ENCODE measurements around the gene IL18R1. TPM values are rescaled to one million over a fixed set of nuclear protein-coding genes. Genes with fewer than 3 reads are reported as not detected.

Gene IL18R1
- total and polyA plus RNA-seq, 5 donors from 2014 or later = 6.9 to 19.9 (median 11.7) TPM

GRCh38 chr2:102417946-102418345 is 62.4 kb downstream of the IL18R1 start:
- H3K27ac ChIP-seq (ENCODE audit: insufficient read depth, low read length, poor library complexity, severe bottlenecking) = peak overlapping the region; percentile 50
- ATAC-seq (ENCODE audit: low read depth in 2 of 2) (peak; percentile 83 to 86), DNase-seq (peak in 2 of 3 donors; percentile 11 to 61)
- peak overlapping the region; percentile 8 to 68 (median 18) for H3K4me3 Mint-ChIP-seq
- H3K27ac Mint-ChIP-seq = peak overlapping the region; percentile 89 to 98 (median 94)
- peaks cover 0 to 3% (median 0%) of the 10 kb centered on the region in 7 donors for H3K9me3 Mint-ChIP-seq
- H3K27me3 Mint-ChIP-seq = no peaks in the 10 kb centered on the region
- peak overlapping the region; percentile 65 for H3K4me3 ChIP-seq (ENCODE audit: low read depth, low read length)
- H3K4me1 ChIP-seq (ENCODE audit: control insufficient read depth, insufficient read depth, low read length, poor library complexity, severe bottlenecking) = peaks cover 30% of the 10 kb centered on the region
- no peaks in the 10 kb centered on the region for H3K36me3 Mint-ChIP-seq
- no peaks in the 10 kb centered on the region for H3K27me3 ChIP-seq (ENCODE audit: control insufficient read depth, insufficient read depth, low read length)
- no peaks in the 10 kb centered on the region for H3K36me3 ChIP-seq (ENCODE audit: control insufficient read depth, insufficient read depth, low read length)
- H3K9me3 ChIP-seq (ENCODE audit: control insufficient read depth in 2 of 2, low read length in 2 of 2) = no peaks in the 10 kb centered on the region
- H3K4me1 Mint-ChIP-seq = peaks cover 20 to 51% (median 40%) of the 10 kb centered on the region in 4 donors

DNA sequence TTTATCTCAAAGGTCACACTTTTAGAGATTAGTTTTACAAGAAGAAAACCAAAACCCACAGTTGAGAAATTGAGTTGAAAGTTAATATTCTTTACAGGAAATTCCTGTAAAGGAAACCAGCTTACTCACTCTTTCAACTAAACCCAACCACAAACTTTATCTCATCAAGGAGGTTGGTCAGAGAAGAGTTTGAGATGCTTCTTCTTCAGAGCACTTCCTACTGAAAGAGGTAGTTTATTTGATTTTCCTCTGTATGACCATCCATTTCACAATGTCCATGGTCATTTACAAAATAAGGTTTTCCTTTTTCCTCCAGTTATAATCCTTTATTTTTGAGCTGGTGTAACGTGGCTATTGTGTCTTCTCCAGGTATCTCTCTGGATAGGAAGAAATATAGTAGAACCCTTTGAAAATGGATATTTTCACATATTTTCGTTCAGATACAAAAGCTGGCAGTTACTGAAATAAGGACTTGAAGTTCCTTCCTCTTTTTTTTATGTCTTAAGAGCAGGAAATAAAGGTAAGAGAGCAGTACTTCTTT is 62.9 kb downstream of the IL18R1 start:
- Mint-ChIP-seq H3K27ac (peak overlapping the region in 2 of 3 donors; percentile 45 to 49), H3K4me1 (peaks cover 20 to 54% (median 41%) of the 10 kb centered on the region in 4 donors), H3K4me3 (peak overlapping the region in 3 of 4 donors; percentile 1 to 51 (median 37)), H3K27me3 (no peaks in the 10 kb centered on the region), H3K9me3 (peaks cover 0 to 3% (median 0%) of the 10 kb centered on the region in 7 donors), H3K36me3 (no peaks in the 10 kb centered on the region)
- Histone ChIP-seq H3K27me3 (ENCODE audit: control insufficient read depth, insufficient read depth, low read length) (no peaks in the 10 kb centered on the region), H3K4me1 (ENCODE audit: control insufficient read depth, insufficient read depth, low read length, poor library complexity, severe bottlenecking) (peaks cover 30% of the 10 kb centered on the region), H3K4me3 (ENCODE audit: low read depth, low read length) (peak overlapping the region; percentile 65), H3K27ac (ENCODE audit: insufficient read depth, low read length, poor library complexity, severe bottlenecking) (peak overlapping the region; percentile 50), H3K36me3 (ENCODE audit: control insufficient read depth, insufficient read depth, low read length) (no peaks in the 10 kb centered on the region), H3K9me3 (ENCODE audit: control insufficient read depth in 2 of 2, low read length in 2 of 2) (no peaks in the 10 kb centered on the region)
- DNase-seq (peak in 2 of 3 donors; percentile 42 to 81), ATAC-seq (ENCODE audit: low read depth in 2 of 2) (peak; percentile 71 to 76)

DNA sequence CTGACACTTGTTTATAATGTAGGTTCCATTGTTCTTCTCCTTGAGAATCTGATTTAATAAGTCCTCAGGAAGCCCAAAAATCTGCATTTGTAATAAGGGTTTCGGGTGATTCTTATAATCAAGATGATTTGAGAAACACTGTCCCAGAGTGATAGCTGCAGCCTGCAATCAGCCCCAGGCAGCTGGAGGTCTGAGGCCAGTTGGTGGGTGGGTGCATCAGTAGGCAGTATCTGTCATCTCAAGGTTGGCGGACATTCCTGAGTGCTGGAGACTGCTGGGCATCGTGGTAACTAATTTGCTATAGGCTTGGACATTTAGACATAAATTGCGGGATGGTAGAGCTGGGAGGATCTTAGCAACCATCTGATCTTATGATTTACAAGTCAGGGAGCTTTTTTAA is 64.7 kb downstream of the IL18R1 start:
- Mint-ChIP-seq H3K36me3 (no peaks in the 10 kb centered on the region), H3K27me3 (no peaks in the 10 kb centered on the region), H3K9me3 (peaks cover 0 to 3% (median 0%) of the 10 kb centered on the region in 7 donors), H3K4me1 (peaks cover 25 to 64% (median 49%) of the 10 kb centered on the region in 4 donors), H3K27ac (no peak overlapping the region), H3K4me3 (no peak overlapping the region)
- DNase-seq = no peak
- no peaks in the 10 kb centered on the region for H3K27me3 ChIP-seq (ENCODE audit: control insufficient read depth, insufficient read depth, low read length)
- no peaks in the 10 kb centered on the region for H3K36me3 ChIP-seq (ENCODE audit: control insufficient read depth, insufficient read depth, low read length)
- H3K4me3 ChIP-seq (ENCODE audit: low read depth, low read length) = no peak overlapping the region
- peaks cover 30% of the 10 kb centered on the region for H3K4me1 ChIP-seq (ENCODE audit: control insufficient read depth, insufficient read depth, low read length, poor library complexity, severe bottlenecking)
- ATAC-seq (ENCODE audit: low read depth in 2 of 2) = no peak
- no peaks in the 10 kb centered on the region for H3K9me3 ChIP-seq (ENCODE audit: control insufficient read depth in 2 of 2, low read length in 2 of 2)
- no peak overlapping the region for H3K27ac ChIP-seq (ENCODE audit: insufficient read depth, low read length, poor library complexity, severe bottlenecking)

GRCh38 chr2:102421890-102422759 is 66.5 kb downstream of the IL18R1 start:
- Histone ChIP-seq H3K27ac (ENCODE audit: insufficient read depth, low read length, poor library complexity, severe bottlenecking) (no peak overlapping the region), H3K4me1 (ENCODE audit: control insufficient read depth, insufficient read depth, low read length, poor library complexity, severe bottlenecking) (peaks cover 28% of the 10 kb centered on the region), H3K36me3 (ENCODE audit: control insufficient read depth, insufficient read depth, low read length) (no peaks in the 10 kb centered on the region), H3K27me3 (ENCODE audit: control insufficient read depth, insufficient read depth, low read length) (no peaks in the 10 kb centered on the region), H3K4me3 (ENCODE audit: low read depth, low read length) (no peak overlapping the region), H3K9me3 (ENCODE audit: control insufficient read depth in 2 of 2, low read length in 2 of 2) (no peaks in the 10 kb centered on the region)
- Mint-ChIP-seq H3K9me3 (peaks cover 0 to 3% (median 0%) of the 10 kb centered on the region in 7 donors), H3K4me1 (peaks cover 25 to 67% (median 48%) of the 10 kb centered on the region in 4 donors), H3K4me3 (peak overlapping the region in 2 of 4 donors; percentile 6 to 80), H3K27me3 (no peaks in the 10 kb centered on the region), H3K36me3 (no peaks in the 10 kb centered on the region), H3K27ac (peak overlapping the region in 2 of 3 donors; percentile 66 to 72)
- ATAC-seq (ENCODE audit: low read depth in 2 of 2) (no peak), DNase-seq (no peak)

- no peaks in the 10 kb centered on the region for H3K36me3 Mint-ChIP-seq
- peak within 1 kb of the TSS in 2 of 4 donors; percentile 20 to 80 for H3K4me3 Mint-ChIP-seq
- DNase-seq = no peak
- Histone ChIP-seq H3K4me3 (ENCODE audit: low read depth, low read length) (no peak within 1 kb of the TSS), H3K4me1 (ENCODE audit: control insufficient read depth, insufficient read depth, low read length, poor library complexity, severe bottlenecking) (peaks cover 20% of the 10 kb centered on the region), H3K9me3 (ENCODE audit: control insufficient read depth in 2 of 2, low read length in 2 of 2) (no peaks in the 10 kb centered on the region), H3K27ac (ENCODE audit: insufficient read depth, low read length, poor library complexity, severe bottlenecking) (no peak within 1 kb of the TSS), H3K36me3 (ENCODE audit: control insufficient read depth, insufficient read depth, low read length) (no peaks in the 10 kb centered on the region), H3K27me3 (ENCODE audit: control insufficient read depth, insufficient read depth, low read length) (no peaks in the 10 kb centered on the region)
- no peaks in the 10 kb centered on the region for H3K27me3 Mint-ChIP-seq
- peaks cover 0 to 2% (median 0%) of the 10 kb centered on the region in 7 donors for H3K9me3 Mint-ChIP-seq
- peaks cover 18 to 59% (median 42%) of the 10 kb centered on the region in 4 donors for H3K4me1 Mint-ChIP-seq
- H3K27ac Mint-ChIP-seq = peak within 1 kb of the TSS in 1 of 3 donors; percentile 72
- ATAC-seq (ENCODE audit: low read depth in 2 of 2) = no peak
Measured at GRCh38 chr2:102422910-102423309, 67.3 kb downstream of the IL18R1 start, which contains the start of gene IL18RAP. Gene IL18RAP (plus strand): TSS chr2:102423160. CDS start chr2:102423278, 118 bp downstream.

- Histone ChIP-seq H3K4me3 (ENCODE audit: low read depth, low read length) (no peak overlapping the region), H3K27me3 (ENCODE audit: control insufficient read depth, insufficient read depth, low read length) (no peaks in the 10 kb centered on the region), H3K36me3 (ENCODE audit: control insufficient read depth, insufficient read depth, low read length) (no peaks in the 10 kb centered on the region), H3K9me3 (ENCODE audit: control insufficient read depth in 2 of 2, low read length in 2 of 2) (no peaks in the 10 kb centered on the region), H3K27ac (ENCODE audit: insufficient read depth, low read length, poor library complexity, severe bottlenecking) (no peak overlapping the region), H3K4me1 (ENCODE audit: control insufficient read depth, insufficient read depth, low read length, poor library complexity, severe bottlenecking) (peaks cover 15% of the 10 kb centered on the region)
- Mint-ChIP-seq H3K27ac (no peak overlapping the region), H3K4me1 (peaks cover 15 to 57% (median 40%) of the 10 kb centered on the region in 4 donors), H3K27me3 (no peaks in the 10 kb centered on the region), H3K9me3 (no peaks in the 10 kb centered on the region), H3K4me3 (peak overlapping the region in 1 of 4 donors; percentile 20), H3K36me3 (no peaks in the 10 kb centered on the region)
- no peak for DNase-seq
- no peak for ATAC-seq (ENCODE audit: low read depth in 2 of 2)
Measured at GRCh38 chr2:102423368-102423767, 67.8 kb downstream of the IL18R1 start.

- Histone ChIP-seq H3K9me3 (ENCODE audit: control insufficient read depth in 2 of 2, low read length in 2 of 2) (no peaks in the 10 kb centered on the region), H3K36me3 (ENCODE audit: control insufficient read depth, insufficient read depth, low read length) (no peaks in the 10 kb centered on the region), H3K27me3 (ENCODE audit: control insufficient read depth, insufficient read depth, low read length) (no peaks in the 10 kb centered on the region), H3K4me3 (ENCODE audit: low read depth, low read length) (no peak overlapping the region), H3K27ac (ENCODE audit: insufficient read depth, low read length, poor library complexity, severe bottlenecking) (no peak overlapping the region), H3K4me1 (ENCODE audit: control insufficient read depth, insufficient read depth, low read length, poor library complexity, severe bottlenecking) (peaks cover 1% of the 10 kb centered on the region)
- Mint-ChIP-seq H3K27ac (peak overlapping the region in 2 of 3 donors; percentile 49 to 83), H3K4me3 (no peak overlapping the region), H3K9me3 (peaks cover 0 to 2% (median 0%) of the 10 kb centered on the region in 7 donors), H3K27me3 (no peaks in the 10 kb centered on the region), H3K36me3 (no peaks in the 10 kb centered on the region), H3K4me1 (peaks cover 9 to 44% (median 33%) of the 10 kb centered on the region in 4 donors)
- peak in 1 of 2 donors; percentile 32 for ATAC-seq (ENCODE audit: low read depth in 2 of 2)
- peak in 1 of 3 donors; percentile 23 for DNase-seq
Measured at GRCh38 chr2:102424754-102425153, 69.2 kb downstream of the IL18R1 start.
